Caki2 (cell line): ENCODE measurements around the gene TLCD1. TPM values are rescaled to one million over a fixed set of nuclear protein-coding genes. Genes with fewer than 3 reads are reported as not detected.

Experiments used
- DNase-seq: peaks from one replicate; pipeline ENCODE4 v3.0.0-alpha.2; 2015; ENCODE audit warnings: low read depth
- in situ Hi-C: cut with HindIII; loops from 2 replicates; pipeline ENCODE4 v1.10.0; 2016; ENCODE audit warnings: low sequenced_read_pairs, low pct_unique_long_range_greater_than_20kb, mixed read lengths
- total RNA-seq: library from RNA; depleted of rRNA; stranded (reverse); fragments of >200 nt; shearing (Covaris generic); gene quantifications from 2 replicates; pipeline ENCODE4 v1.2.3, GENCODE V29; 2014; ENCODE audit warnings: low replicate concordance

TLCD1 gene
- total RNA-seq, 1 experiment from 2014 or later = 43.5 TPM

- DNase-seq = no peak
- in situ Hi-C loops = no loop called here
Observed at GRCh38 chr17:28719021-28719433, 7.0 kb downstream of the TLCD1 start.

- no peak for DNase-seq
- in situ Hi-C loops = no loop called here
Observed at GRCh38 chr17:28718333-28719020, 7.6 kb downstream of the TLCD1 start.

- peak; percentile 89 for DNase-seq
- in situ Hi-C loops = no loop called here
Observed at GRCh38 chr17:28717578-28718332, 8.3 kb downstream of the TLCD1 start, which contains the start of gene RAB34. Gene RAB34, minus strand, starts transcription at chr17:28717868. Its CDS starts 602 bp downstream, at chr17:28717266.

GRCh38 chr17:28716740-28717577, 9.1 kb downstream of the TLCD1 start:
- no peak for DNase-seq
- in situ Hi-C loops = no loop called here

- no peak for DNase-seq
- in situ Hi-C loops = no loop called here
Observed at GRCh38 chr17:28715217-28715616, 10.8 kb downstream of the TLCD1 start.

GRCh38 chr17:28714281-28714680, 11.8 kb downstream of the TLCD1 start:
- in situ Hi-C loops = no loop called here
- no peak for DNase-seq

GRCh38 chr17:28712705-28713415, 13.2 kb downstream of the TLCD1 start:
- DNase-seq = no peak

GRCh38 chr17:28712032-28712704, 13.9 kb downstream of the TLCD1 start:
- in situ Hi-C loops = no loop called here
- no peak for DNase-seq

More at GRCh38 chr17:28712705-28713415, 13.2 kb downstream of the TLCD1 start:
- in situ Hi-C loops = no loop called here

- DNase-seq = no peak
- in situ Hi-C loops = no loop called here
Observed at GRCh38 chr17:28711723-28712031, 14.4 kb downstream of the TLCD1 start, which contains the start of gene PROCA1. Gene PROCA1, minus strand, starts transcription at chr17:28711888. Its CDS starts 228 bp downstream, at chr17:28711660.

- in situ Hi-C loops = no loop called here
- peak; percentile 91 for DNase-seq
Observed at GRCh38 chr17:28710861-28711722, 14.9 kb downstream of the TLCD1 start.

- in situ Hi-C loops = no loop called here
- DNase-seq = no peak
Observed at GRCh38 chr17:28707339-28707720, 18.7 kb downstream of the TLCD1 start.

- in situ Hi-C loops = no loop called here
- no peak for DNase-seq
Observed at GRCh38 chr17:28706471-28707338, 19.3 kb downstream of the TLCD1 start.

- DNase-seq = no peak
- in situ Hi-C loops = no loop called here
Observed at GRCh38 chr17:28705728-28706334, 20.2 kb downstream of the TLCD1 start.

GRCh38 chr17:28705074-28705659, 20.9 kb downstream of the TLCD1 start:
- DNase-seq = no peak
- in situ Hi-C loops = no loop called here

GRCh38 chr17:28704219-28704858, 21.7 kb downstream of the TLCD1 start:
- in situ Hi-C loops = no loop called here
- no peak for DNase-seq
